Measurements from ENCODE around the gene PDS5A.

DNA sequence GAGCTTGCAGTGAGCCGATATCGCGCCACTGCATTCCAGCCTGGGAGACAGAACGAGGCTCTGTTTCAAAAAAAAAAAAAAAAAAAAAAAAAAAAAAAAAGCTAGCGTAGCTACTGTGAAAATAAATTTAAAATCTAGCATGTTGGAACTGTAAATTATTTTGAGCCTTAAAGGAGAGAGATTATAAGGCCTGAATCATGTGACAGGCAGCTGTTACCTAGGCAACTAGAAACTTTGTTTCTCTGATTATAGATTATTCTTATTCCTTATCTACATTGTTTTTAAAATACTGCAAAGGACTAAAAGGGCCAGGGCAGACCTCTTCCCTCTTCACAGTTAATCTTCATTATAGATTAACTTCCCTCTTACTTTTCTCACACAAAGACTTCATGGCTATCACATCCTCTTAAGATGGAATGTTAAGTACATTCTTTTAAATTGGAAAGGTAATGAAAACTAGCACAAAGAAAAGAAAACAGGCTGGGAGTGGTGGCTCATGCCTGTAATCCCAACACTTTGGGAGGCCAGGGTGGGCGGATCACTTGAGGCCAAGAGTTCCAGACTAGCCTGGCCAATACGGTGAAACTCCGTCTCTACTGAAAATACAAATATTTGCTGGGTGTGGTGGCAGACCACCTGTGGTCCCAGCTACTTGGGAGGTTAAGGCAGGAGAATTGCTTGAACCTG lies 21.1 kb upstream of the PDS5A start:
- TF ChIP-seq, protein P1, sequence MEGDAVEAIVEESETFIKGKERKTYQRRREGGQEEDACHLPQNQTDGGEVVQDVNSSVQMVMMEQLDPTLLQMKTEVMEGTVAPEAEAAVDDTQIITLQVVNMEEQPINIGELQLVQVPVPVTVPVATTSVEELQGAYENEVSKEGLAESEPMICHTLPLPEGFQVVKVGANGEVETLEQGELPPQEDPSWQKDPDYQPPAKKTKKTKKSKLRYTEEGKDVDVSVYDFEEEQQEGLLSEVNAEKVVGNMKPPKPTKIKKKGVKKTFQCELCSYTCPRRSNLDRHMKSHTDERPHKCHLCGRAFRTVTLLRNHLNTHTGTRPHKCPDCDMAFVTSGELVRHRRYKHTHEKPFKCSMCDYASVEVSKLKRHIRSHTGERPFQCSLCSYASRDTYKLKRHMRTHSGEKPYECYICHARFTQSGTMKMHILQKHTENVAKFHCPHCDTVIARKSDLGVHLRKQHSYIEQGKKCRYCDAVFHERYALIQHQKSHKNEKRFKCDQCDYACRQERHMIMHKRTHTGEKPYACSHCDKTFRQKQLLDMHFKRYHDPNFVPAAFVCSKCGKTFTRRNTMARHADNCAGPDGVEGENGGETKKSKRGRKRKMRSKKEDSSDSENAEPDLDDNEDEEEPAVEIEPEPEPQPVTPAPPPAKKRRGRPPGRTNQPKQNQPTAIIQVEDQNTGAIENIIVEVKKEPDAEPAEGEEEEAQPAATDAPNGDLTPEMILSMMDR (IDR thresholded peaks at IDR 0.05; ENCODE audit: low read depth, low read length): no peak
- TF ChIP-seq POLR2A (IDR thresholded peaks at IDR 0.05; ENCODE audit: extremely low read depth, insufficient read length) (no peak), MYC (IDR thresholded peaks at IDR 0.05; ENCODE audit: low read depth, low read length) (no peak)
- TF ChIP-seq, protein P2, sequence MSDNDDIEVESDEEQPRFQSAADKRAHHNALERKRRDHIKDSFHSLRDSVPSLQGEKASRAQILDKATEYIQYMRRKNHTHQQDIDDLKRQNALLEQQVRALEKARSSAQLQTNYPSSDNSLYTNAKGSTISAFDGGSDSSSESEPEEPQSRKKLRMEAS (IDR thresholded peaks at IDR 0.05; ENCODE audit: low read depth, low read length): no peak
